ENCODE data around the gene HP.
A peak's percentile ranks its signal among the peaks of the same experiment; 100 is the strongest.
"Not testable (repeated sequence)": the region's sequence is repeated elsewhere in the genome, so short reads cannot be mapped to it uniquely, and the experiment has no call there.

The HP gene

GRCh38 chr16:72055911-72056310, 1.6 kb downstream of the HP start:
- TF ChIP-seq CTCF (IDR thresholded peaks at IDR 0.05; ENCODE audit: borderline replicate concordance, insufficient read depth, low read depth, low read length), result no peak
- H3K4me3 ChIP-seq (ENCODE audit: low read depth, low read length), result no peak overlapping the region

- H3K4me3 ChIP-seq (ENCODE audit: low read depth, low read length), result not testable (repeated sequence)
Measured at GRCh38 chr16:72057313-72057712, 3.0 kb downstream of the HP start.

GRCh38 chr16:72059060-72059459, 4.8 kb downstream of the HP start:
- H3K4me3 ChIP-seq (ENCODE audit: low read depth, low read length), result not testable (repeated sequence)

GRCh38 chr16:72060405-72060804, 6.1 kb downstream of the HP start:
- H3K4me3 ChIP-seq (ENCODE audit: low read depth, low read length), result no peak overlapping the region
- no peak for TF ChIP-seq CTCF (IDR thresholded peaks at IDR 0.05; ENCODE audit: borderline replicate concordance, insufficient read depth, low read depth, low read length)

- TF ChIP-seq CTCF (IDR thresholded peaks at IDR 0.05; ENCODE audit: borderline replicate concordance, insufficient read depth, low read depth, low read length), result no peak
- H3K4me3 ChIP-seq (ENCODE audit: low read depth, low read length), result no peak overlapping the region
Measured at GRCh38 chr16:72061564-72061963, 7.3 kb downstream of the HP start.

- H3K4me3 ChIP-seq (ENCODE audit: low read depth, low read length), result no peak overlapping the region
- no peak for TF ChIP-seq CTCF (IDR thresholded peaks at IDR 0.05; ENCODE audit: borderline replicate concordance, insufficient read depth, low read depth, low read length)
Measured at GRCh38 chr16:72064361-72064894, 10.1 kb downstream of the HP start.

- H3K4me3 ChIP-seq (ENCODE audit: low read depth, low read length), result no peak overlapping the region
- peak; percentile 50; the same call in 1 of the 2 replicates for TF ChIP-seq CTCF (IDR thresholded peaks at IDR 0.05; ENCODE audit: borderline replicate concordance, insufficient read depth, low read depth, low read length)
Measured at GRCh38 chr16:72066747-72067146, 12.4 kb downstream of the HP start.

- no peak for TF ChIP-seq CTCF (IDR thresholded peaks at IDR 0.05; ENCODE audit: borderline replicate concordance, insufficient read depth, low read depth, low read length)
- H3K4me3 ChIP-seq (ENCODE audit: low read depth, low read length), result no peak overlapping the region
Measured at GRCh38 chr16:72068930-72069329, 14.6 kb downstream of the HP start.

All from GM12875 (cell line).